ENCODE results near the gene AFTPH. TPM values are rescaled to one million over a fixed set of nuclear protein-coding genes. Genes with fewer than 3 reads are reported as not detected.

The AFTPH gene
- total RNA-seq, 3 donors from 2014 or later (not counting 1 experiment from before 2014, with no cell fraction given) = 28.9 to 39.6 (median 39.5) TPM

DNA sequence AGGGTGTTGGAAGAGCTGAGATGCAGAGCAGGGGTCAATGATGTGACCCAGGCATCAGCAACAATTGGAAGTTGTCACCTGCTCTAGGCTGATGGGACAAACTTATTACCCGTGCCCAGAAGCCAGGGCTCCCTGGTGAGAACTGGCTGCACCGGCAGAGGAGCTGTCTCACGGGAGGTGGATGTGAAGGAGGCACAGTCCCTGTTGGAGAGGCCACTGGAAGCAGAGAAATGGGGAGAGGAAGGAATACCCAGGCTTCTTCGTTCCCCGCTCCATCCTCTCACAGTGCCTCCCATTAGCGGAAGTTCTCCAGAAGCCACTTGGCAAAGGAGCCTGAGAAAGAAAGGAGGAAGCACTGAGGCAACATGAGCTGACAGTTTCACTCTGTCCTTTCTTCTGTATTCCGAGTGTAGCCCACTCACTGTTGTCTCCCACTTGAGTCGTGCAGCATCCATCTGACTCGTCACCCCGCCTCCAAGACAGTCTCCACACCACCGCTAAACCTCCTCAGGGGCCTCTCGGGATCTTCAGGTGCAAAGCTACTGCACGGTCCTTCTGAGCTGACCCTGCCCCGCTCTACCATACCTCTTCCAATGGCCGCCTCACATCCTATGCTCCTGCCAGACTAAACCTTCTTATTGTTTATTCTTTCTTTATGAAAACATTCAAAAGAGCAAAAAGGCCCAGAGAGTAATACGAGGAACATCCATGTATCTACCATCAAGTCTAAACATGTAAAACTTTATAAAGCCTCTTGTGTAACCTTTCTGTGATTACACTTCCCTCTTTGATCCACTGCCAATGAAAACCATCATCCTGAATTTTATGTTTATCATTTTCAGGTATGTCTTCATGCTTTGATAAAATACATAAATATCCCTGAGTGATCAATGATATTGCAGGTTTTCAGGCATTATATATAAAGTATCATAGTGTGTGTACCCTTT is 19.1 kb upstream of the AFTPH start:
- H3K27ac ChIP-seq (ENCODE audit: low read length) = no peak overlapping the region
- no peaks in the 10 kb centered on the region for H3K4me1 ChIP-seq (ENCODE audit: control insufficient read depth, insufficient read depth, low read length)
- ATAC-seq (no peak), DNase-seq (no peak)
- H3K36me3 ChIP-seq (ENCODE audit: control insufficient read depth, insufficient read depth, low read length) = no peaks in the 10 kb centered on the region
- no peaks in the 10 kb centered on the region for H3K27me3 ChIP-seq (ENCODE audit: control insufficient read depth, insufficient read depth, low read length)
- Mint-ChIP-seq H3K4me1 (no peaks in the 10 kb centered on the region), H3K4me3 (no peak overlapping the region), H3K36me3 (no peaks in the 10 kb centered on the region), H3K27ac (no peak overlapping the region), H3K27me3 (ENCODE audit: low read depth in 2 of 2) (peaks cover 26 to 32% of the 10 kb centered on the region in 2 donors), H3K9me3 (no peaks in the 10 kb centered on the region)
- WGBS (ENCODE audit: insufficient coverage) = 92% methylated on average over 16 of the region's 16 CpGs
- H3K9me3 ChIP-seq (ENCODE audit: control insufficient read depth, insufficient read depth, low read length) = no peaks in the 10 kb centered on the region
- intact Hi-C loops (cut with micrococcal nuclease) = no loop called here
- TF ChIP-seq, protein P1, sequence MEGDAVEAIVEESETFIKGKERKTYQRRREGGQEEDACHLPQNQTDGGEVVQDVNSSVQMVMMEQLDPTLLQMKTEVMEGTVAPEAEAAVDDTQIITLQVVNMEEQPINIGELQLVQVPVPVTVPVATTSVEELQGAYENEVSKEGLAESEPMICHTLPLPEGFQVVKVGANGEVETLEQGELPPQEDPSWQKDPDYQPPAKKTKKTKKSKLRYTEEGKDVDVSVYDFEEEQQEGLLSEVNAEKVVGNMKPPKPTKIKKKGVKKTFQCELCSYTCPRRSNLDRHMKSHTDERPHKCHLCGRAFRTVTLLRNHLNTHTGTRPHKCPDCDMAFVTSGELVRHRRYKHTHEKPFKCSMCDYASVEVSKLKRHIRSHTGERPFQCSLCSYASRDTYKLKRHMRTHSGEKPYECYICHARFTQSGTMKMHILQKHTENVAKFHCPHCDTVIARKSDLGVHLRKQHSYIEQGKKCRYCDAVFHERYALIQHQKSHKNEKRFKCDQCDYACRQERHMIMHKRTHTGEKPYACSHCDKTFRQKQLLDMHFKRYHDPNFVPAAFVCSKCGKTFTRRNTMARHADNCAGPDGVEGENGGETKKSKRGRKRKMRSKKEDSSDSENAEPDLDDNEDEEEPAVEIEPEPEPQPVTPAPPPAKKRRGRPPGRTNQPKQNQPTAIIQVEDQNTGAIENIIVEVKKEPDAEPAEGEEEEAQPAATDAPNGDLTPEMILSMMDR (IDR thresholded peaks at IDR 0.05) = no peak
- no peak overlapping the region for H3K4me3 ChIP-seq (ENCODE audit: low read length)

DNA sequence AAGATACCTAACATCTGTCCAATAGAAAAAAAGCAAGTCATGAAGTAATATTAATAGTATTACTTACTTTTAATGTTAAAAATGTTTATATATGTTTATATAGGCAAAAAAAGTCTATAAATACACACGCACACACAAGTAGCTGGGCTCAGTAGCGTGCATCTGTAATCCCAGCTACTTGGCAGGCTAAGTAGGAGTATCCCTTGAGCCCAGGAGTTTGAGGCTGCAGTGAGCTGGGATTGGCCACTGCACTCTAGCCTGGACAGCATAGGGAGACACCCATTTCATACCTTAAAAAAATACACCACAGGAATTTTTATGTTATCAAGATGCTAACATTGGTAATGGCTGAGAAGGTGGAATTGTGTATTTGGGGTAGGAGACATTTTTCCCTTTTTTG is 17.4 kb upstream of the AFTPH start:
- ATAC-seq (no peak), DNase-seq (no peak)
- H3K36me3 ChIP-seq (ENCODE audit: control insufficient read depth, insufficient read depth, low read length) = no peaks in the 10 kb centered on the region
- no peaks in the 10 kb centered on the region for H3K27me3 ChIP-seq (ENCODE audit: control insufficient read depth, insufficient read depth, low read length)
- 96% methylated on average over 2 of the region's 2 CpGs for WGBS (ENCODE audit: insufficient coverage)
- no peak overlapping the region for H3K4me3 ChIP-seq (ENCODE audit: low read length)
- H3K4me1 Mint-ChIP-seq = no peaks in the 10 kb centered on the region
- no peaks in the 10 kb centered on the region for H3K9me3 Mint-ChIP-seq
- H3K4me1 ChIP-seq (ENCODE audit: control insufficient read depth, insufficient read depth, low read length) = no peaks in the 10 kb centered on the region
- TF ChIP-seq, protein P1 (IDR thresholded peaks at IDR 0.05) = no peak
- no peaks in the 10 kb centered on the region for H3K9me3 ChIP-seq (ENCODE audit: control insufficient read depth, insufficient read depth, low read length)
- H3K4me3 Mint-ChIP-seq = no peak overlapping the region
- intact Hi-C loops (cut with micrococcal nuclease) = no loop called here
- H3K27ac Mint-ChIP-seq = no peak overlapping the region
- H3K27me3 Mint-ChIP-seq (ENCODE audit: low read depth in 2 of 2) = peaks cover 25 to 26% of the 10 kb centered on the region in 2 donors
- no peaks in the 10 kb centered on the region for H3K36me3 Mint-ChIP-seq
- no peak overlapping the region for H3K27ac ChIP-seq (ENCODE audit: low read length)

DNA sequence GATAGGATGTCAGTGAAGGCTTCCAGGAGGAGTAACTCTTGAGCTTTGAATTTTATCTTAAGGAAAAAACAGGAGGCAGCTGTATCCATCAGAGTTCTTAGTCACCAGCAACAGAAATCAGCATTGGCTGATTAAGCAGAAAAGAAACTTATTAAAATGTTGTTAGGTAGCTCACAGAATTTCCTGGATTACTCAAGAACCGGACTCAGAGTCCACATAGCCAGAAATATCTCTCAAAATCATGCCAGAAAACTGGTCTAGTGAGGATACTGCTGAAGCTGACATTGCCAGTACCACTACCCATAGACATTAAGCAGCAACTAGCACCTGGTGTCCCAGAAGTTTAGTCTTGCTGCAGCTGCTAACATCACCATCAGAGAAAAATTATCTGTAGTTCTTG is 10.1 kb upstream of the AFTPH start:
- 23% methylated on average over 1 of the region's 1 CpG for WGBS (ENCODE audit: insufficient coverage)
- Histone ChIP-seq H3K4me1 (ENCODE audit: control insufficient read depth, insufficient read depth, low read length) (no peaks in the 10 kb centered on the region), H3K27me3 (ENCODE audit: control insufficient read depth, insufficient read depth, low read length) (no peaks in the 10 kb centered on the region), H3K27ac (ENCODE audit: low read length) (no peak overlapping the region), H3K36me3 (ENCODE audit: control insufficient read depth, insufficient read depth, low read length) (no peaks in the 10 kb centered on the region), H3K9me3 (ENCODE audit: control insufficient read depth, insufficient read depth, low read length) (no peaks in the 10 kb centered on the region), H3K4me3 (ENCODE audit: low read length) (no peak overlapping the region)
- ATAC-seq (no peak), DNase-seq (no peak)
- no peaks in the 10 kb centered on the region for H3K36me3 Mint-ChIP-seq
- H3K27me3 Mint-ChIP-seq (ENCODE audit: low read depth in 2 of 2) = peaks cover 6 to 13% of the 10 kb centered on the region in 2 donors
- no peak overlapping the region for H3K4me3 Mint-ChIP-seq
- H3K27ac Mint-ChIP-seq = no peak overlapping the region
- no peaks in the 10 kb centered on the region for H3K4me1 Mint-ChIP-seq
- TF ChIP-seq, protein P1 (IDR thresholded peaks at IDR 0.05) = no peak
- intact Hi-C loops (cut with micrococcal nuclease) = no loop called here
- no peaks in the 10 kb centered on the region for H3K9me3 Mint-ChIP-seq

Measured in natural killer cell (primary cell).